ENCODE data around the gene TNXB. TPM values are rescaled to one million over a fixed set of nuclear protein-coding genes. Genes with fewer than 3 reads are reported as not detected.

Gene TNXB
- total RNA-seq, 2 donors from 2014 or later, result 143 to 158 TPM

Other genes starting within 250 kb of the TNXB start
- 10 to 100 TPM; 26.8 to 31.8 TPM for gene NEU1, start 246.5 kb downstream of the TNXB start, total RNA-seq
- not detected for gene SLC44A4, start 230.3 kb downstream of the TNXB start, total RNA-seq
- gene EHMT2, start 211.6 kb downstream of the TNXB start, total RNA-seq, result 10 to 100 TPM; 12.9 to 20.2 TPM
- 1 to 10 TPM; 2.5 to 4.6 TPM for gene ZBTB12, start 207.3 kb downstream of the TNXB start, total RNA-seq
- gene C2, start 181.6 kb downstream of the TNXB start, total RNA-seq, result 10 to 100 TPM; 12.3 to 30.0 TPM
- gene CFB, start 163.2 kb downstream of the TNXB start, total RNA-seq, result 100 to 1,000 TPM in 1 of 2 donors, 10 to 100 TPM in 1; 50.3 to 113 TPM
- gene NELFE, start 150.4 kb downstream of the TNXB start, total RNA-seq, result 10 to 100 TPM; 39.8 to 53.7 TPM
- 10 to 100 TPM; 36.8 to 45.1 TPM for gene SKIC2, start 150.2 kb downstream of the TNXB start, total RNA-seq
- gene DXO, start 137.2 kb downstream of the TNXB start, total RNA-seq, result 10 to 100 TPM; 12.8 to 20.9 TPM
- 100 to 1,000 TPM; 199 to 206 TPM for gene C4A, start 127.3 kb downstream of the TNXB start, total RNA-seq
- gene C4B, start 94.5 kb downstream of the TNXB start, total RNA-seq, result 100 to 1,000 TPM; 177 to 235 TPM
- gene CYP21A2, start 70.9 kb downstream of the TNXB start, total RNA-seq, result 10 to 100 TPM in 1 of 2 donors, 1 to 10 TPM in 1; 2.0 to 10.3 TPM
- 10 to 100 TPM; 35.4 to 36.2 TPM for gene ATF6B, start 18.9 kb upstream of the TNXB start, total RNA-seq
- 1 to 10 TPM; 2.6 TPM for gene FKBPL, start 20.9 kb upstream of the TNXB start, total RNA-seq
- gene PRRT1, start 42.6 kb upstream of the TNXB start, total RNA-seq, result under 1 TPM; 0.77 to 0.97 TPM
- 10 to 100 TPM; 20.2 to 29.6 TPM for gene PPT2, start 44.8 kb upstream of the TNXB start, total RNA-seq
- gene EGFL8, start 55.3 kb upstream of the TNXB start, total RNA-seq, result 1 to 10 TPM; 7.1 to 8.7 TPM
- 10 to 100 TPM; 54.8 to 58.1 TPM for gene AGPAT1, start 66.7 kb upstream of the TNXB start, total RNA-seq
- gene RNF5, start 69.1 kb upstream of the TNXB start, total RNA-seq, result 10 to 100 TPM; 73.0 to 77.9 TPM
- gene AGER, start 74.9 kb upstream of the TNXB start, total RNA-seq, result 1 to 10 TPM; 2.4 to 2.8 TPM
- 10 to 100 TPM; 43.7 to 47.7 TPM for gene PBX2, start 80.9 kb upstream of the TNXB start, total RNA-seq
- 10 to 100 TPM in 1 of 2 donors, 1 to 10 TPM in 1; 8.5 to 15.8 TPM for gene GPSM3, start 83.3 kb upstream of the TNXB start, total RNA-seq
- 10 to 100 TPM; 22.4 to 27.9 TPM for gene NOTCH4, start 114.7 kb upstream of the TNXB start, total RNA-seq